ENCODE data around the gene HOXD10. TPM values are rescaled to one million over a fixed set of nuclear protein-coding genes. Genes with fewer than 3 reads are reported as not detected.

The HOXD10 gene
- total and polyA plus RNA-seq, 2 of the 13 experiments (the other 11 are each of a cell fraction or from before 2014, with no cell fraction given) = not detected

- Histone ChIP-seq H2AFZ (ENCODE audit: low read length) (no peak overlapping the region), H4K20me1 (ENCODE audit: insufficient read depth, low read length) (no peaks in the 10 kb centered on the region), H3K27ac (ENCODE audit: extremely low read length, insufficient read depth, low read length) (no peak overlapping the region), H3K27me3 (ENCODE audit: control insufficient read depth in 1 of 2, insufficient read depth in 2 of 2, low read length in 2 of 2) (peaks cover 26 to 88% of the 10 kb centered on the region in 2 experiments), H3K4me2 (ENCODE audit: low read depth, low read length) (no peak overlapping the region), H3K4me1 (ENCODE audit: insufficient read depth, low read length) (peaks cover 13% of the 10 kb centered on the region), H3K4me3 (replicated peaks in 1 of 3; ENCODE audit: insufficient read depth in 1 of 3, low read depth in 2 of 3, low read length in 3 of 3) (no peak overlapping the region), H3K9ac (ENCODE audit: insufficient read depth, low read depth, low read length) (no peak overlapping the region), H3K36me3 (replicated peaks in 1 of 2; ENCODE audit: control insufficient read depth in 1 of 2, insufficient read depth in 2 of 2, low read length in 2 of 2) (no peaks in the 10 kb centered on the region), H3K9me3 (ENCODE audit: low read length) (no peaks in the 10 kb centered on the region), H3K79me2 (ENCODE audit: insufficient read depth, low read length) (no peaks in the 10 kb centered on the region)
- 36% methylated on average over 4 of the region's 4 CpGs for WGBS (ENCODE audit: low lambda C conversion rate)
- CTCF ChIA-PET (ENCODE audit: low intra/inter-chr PET ratio, low total read pairs) = no interaction called here
- intact Hi-C loops (cut with micrococcal nuclease; ENCODE audit: unreplicated experiment) (loop anchor here (5.0 kb wide), 2 partner anchors 527 to 1037 kb away; no protein-coding TSS in a partner anchor), in situ Hi-C loops (cut with HindIII; ENCODE audit: extremely low pct_ligation_motif_present, low pct_unique_long_range_greater_than_20kb) (loop anchor here (10.0 kb wide), 1 partner anchor 1075 kb away; no protein-coding TSS in a partner anchor)
- BruUV-seq (replicated peaks) = no TSS peak
- no peak for DNase-seq (ENCODE audit: low spot score)
- ATAC-seq = no peak
- FAIRE-seq = no peak
- POLR2A ChIA-PET = no interaction called here
- TF ChIP-seq ZBTB37 (CRISPR knock-in tag; IDR thresholded peaks at IDR 0.05) (no peak), ZNF672 (CRISPR knock-in tag; IDR thresholded peaks at IDR 0.05) (no peak), HMGXB4 (CRISPR knock-in tag; IDR thresholded peaks at IDR 0.05; ENCODE audit: borderline replicate concordance in 1 of 2, low read depth in 1 of 2) (no peak), ZNF564 (CRISPR knock-in tag; IDR thresholded peaks at IDR 0.05) (no peak), FOXO1 (CRISPR knock-in tag; IDR thresholded peaks at IDR 0.05) (no peak), PATZ1 (CRISPR knock-in tag; IDR thresholded peaks at IDR 0.05) (no peak), POLR2G (IDR thresholded peaks at IDR 0.05; ENCODE audit: low read depth, low read length) (no peak), FOSL2 (CRISPR knock-in tag; IDR thresholded peaks at IDR 0.05) (no peak), HNF1A (IDR thresholded peaks at IDR 0.05; ENCODE audit: low read depth) (no peak), HNF1A (CRISPR knock-in tag; IDR thresholded peaks at IDR 0.05; ENCODE audit: borderline replicate concordance) (no peak), CENPX (CRISPR knock-in tag; IDR thresholded peaks at IDR 0.05) (no peak)
Observed at GRCh38 chr2:176109946-176110345, 6.6 kb upstream of the HOXD10 start.

Measured in HepG2 (cell line).